Testis (tissue), 2 donors: ENCODE data around the gene SAPCD2.

Source experiments
- CTCF ChIP-seq, 3 experiments: fragments of 450-650 bp in 2 of 3; fragments of 200-600 bp in 1 of 3; sonication (generic) in 1 of 3; IDR thresholded peaks; one replicate each; pipeline ENCODE4 v1.5.1; 2016 to 2019; ENCODE audit warnings: antibody characterized with exemption in 3 of 3, mild to moderate bottlenecking in 2 of 3, moderate library complexity in 1 of 3
- POLR2A ChIP-seq: fragments of 450-650 bp; IDR thresholded peaks from one replicate; pipeline ENCODE4 v1.6.1; 2017; ENCODE audit warnings: antibody characterized with exemption, mild to moderate bottlenecking, moderate library complexity

GRCh38 chr9:137082222-137082924, 12.0 kb upstream of the SAPCD2 start:
- TF ChIP-seq POLR2A (no peak), CTCF (IDR thresholded peaks at IDR 0.05) (no peak)
